Measurements from ENCODE around the gene CDK15. TPM values are rescaled to one million over a fixed set of nuclear protein-coding genes. Genes with fewer than 3 reads are reported as not detected.

Gene CDK15
- total and polyA plus RNA-seq, 9 donors: 0.56 to 2.2 (median 1.1) TPM

GRCh38 chr2:201931475-201931874 is 125.1 kb downstream of the CDK15 start:
- Histone ChIP-seq H3K4me1 (ENCODE audit: control insufficient read depth, insufficient read depth, low read length) (peaks cover 35% of the 10 kb centered on the region), H3K27ac (ENCODE audit: low read length) (no peak overlapping the region), H3K27me3 (ENCODE audit: control insufficient read depth, insufficient read depth, low read length) (no peaks in the 10 kb centered on the region), H3K4me3 (ENCODE audit: low read length) (no peak overlapping the region), H3K9me3 (replicated peaks; ENCODE audit: control insufficient read depth, low read depth, low read length) (peaks cover 10% of the 10 kb centered on the region), H3K36me3 (ENCODE audit: control insufficient read depth, insufficient read depth, low read length) (no peaks in the 10 kb centered on the region)
- WGBS (ENCODE audit: insufficient coverage): no CpG with 5 or more reads among the region's 2 CpGs
- DNase-seq: no peak

GRCh38 chr2:201931951-201932350 is 125.6 kb downstream of the CDK15 start:
- Histone ChIP-seq H3K27ac (ENCODE audit: low read length) (peak overlapping the region; percentile 62), H3K4me1 (ENCODE audit: control insufficient read depth, insufficient read depth, low read length) (peaks cover 35% of the 10 kb centered on the region), H3K27me3 (ENCODE audit: control insufficient read depth, insufficient read depth, low read length) (no peaks in the 10 kb centered on the region), H3K4me3 (ENCODE audit: low read length) (no peak overlapping the region), H3K36me3 (ENCODE audit: control insufficient read depth, insufficient read depth, low read length) (no peaks in the 10 kb centered on the region), H3K9me3 (replicated peaks; ENCODE audit: control insufficient read depth, low read depth, low read length) (peaks cover 10% of the 10 kb centered on the region)
- no peak for DNase-seq
- 47% methylated on average over 2 of the region's 7 CpGs for WGBS (ENCODE audit: insufficient coverage)

- peak overlapping the region; percentile 62 for H3K27ac ChIP-seq (ENCODE audit: low read length)
- WGBS (ENCODE audit: insufficient coverage): 8% methylated on average over 3 of the region's 3 CpGs
- H3K36me3 ChIP-seq (ENCODE audit: control insufficient read depth, insufficient read depth, low read length): no peaks in the 10 kb centered on the region
These were observed 126.2 kb downstream of the CDK15 start for GRCh38 chr2:201932511-201932910.

GRCh38 chr2:201933792-201934237 is 127.5 kb downstream of the CDK15 start:
- Histone ChIP-seq H3K9me3 (replicated peaks; ENCODE audit: control insufficient read depth, low read depth, low read length) (peaks cover 10% of the 10 kb centered on the region), H3K4me1 (ENCODE audit: control insufficient read depth, insufficient read depth, low read length) (peaks cover 35% of the 10 kb centered on the region), H3K36me3 (ENCODE audit: control insufficient read depth, insufficient read depth, low read length) (no peaks in the 10 kb centered on the region), H3K4me3 (ENCODE audit: low read length) (no peak overlapping the region), H3K27me3 (ENCODE audit: control insufficient read depth, insufficient read depth, low read length) (no peaks in the 10 kb centered on the region), H3K27ac (ENCODE audit: low read length) (peak overlapping the region; percentile 92)
- DNase-seq: peak; percentile 83
- WGBS (ENCODE audit: insufficient coverage): 23% methylated on average over 5 of the region's 7 CpGs

More at GRCh38 chr2:201932511-201932910, 126.2 kb downstream of the CDK15 start:
- Histone ChIP-seq H3K27me3 (ENCODE audit: control insufficient read depth, insufficient read depth, low read length) (no peaks in the 10 kb centered on the region), H3K4me3 (ENCODE audit: low read length) (no peak overlapping the region), H3K4me1 (ENCODE audit: control insufficient read depth, insufficient read depth, low read length) (peaks cover 35% of the 10 kb centered on the region), H3K9me3 (replicated peaks; ENCODE audit: control insufficient read depth, low read depth, low read length) (peaks cover 10% of the 10 kb centered on the region)
- peak; percentile 57 for DNase-seq

- peaks cover 29% of the 10 kb centered on the region for H3K4me1 ChIP-seq (ENCODE audit: control insufficient read depth, insufficient read depth, low read length)
- no peak overlapping the region for H3K27ac ChIP-seq (ENCODE audit: low read length)
- 70% methylated on average over 2 of the region's 4 CpGs for WGBS (ENCODE audit: insufficient coverage)
- H3K36me3 ChIP-seq (ENCODE audit: control insufficient read depth, insufficient read depth, low read length): no peaks in the 10 kb centered on the region
- H3K9me3 ChIP-seq (replicated peaks; ENCODE audit: control insufficient read depth, low read depth, low read length): peaks cover 10% of the 10 kb centered on the region
- no peak overlapping the region for H3K4me3 ChIP-seq (ENCODE audit: low read length)
- DNase-seq: no peak
- H3K27me3 ChIP-seq (ENCODE audit: control insufficient read depth, insufficient read depth, low read length): no peaks in the 10 kb centered on the region
These were observed 130.5 kb downstream of the CDK15 start for GRCh38 chr2:201936817-201937216.

GRCh38 chr2:201937343-201937742 is 131.0 kb downstream of the CDK15 start:
- H3K27ac ChIP-seq (ENCODE audit: low read length): no peak overlapping the region
- H3K9me3 ChIP-seq (replicated peaks; ENCODE audit: control insufficient read depth, low read depth, low read length): peaks cover 10% of the 10 kb centered on the region
- 92% methylated on average over 2 of the region's 4 CpGs for WGBS (ENCODE audit: insufficient coverage)
- H3K36me3 ChIP-seq (ENCODE audit: control insufficient read depth, insufficient read depth, low read length): no peaks in the 10 kb centered on the region
- H3K4me3 ChIP-seq (ENCODE audit: low read length): no peak overlapping the region
- no peaks in the 10 kb centered on the region for H3K27me3 ChIP-seq (ENCODE audit: control insufficient read depth, insufficient read depth, low read length)
- DNase-seq: no peak
- H3K4me1 ChIP-seq (ENCODE audit: control insufficient read depth, insufficient read depth, low read length): peaks cover 23% of the 10 kb centered on the region

- H3K27ac ChIP-seq (ENCODE audit: low read length): no peak overlapping the region
- H3K36me3 ChIP-seq (ENCODE audit: control insufficient read depth, insufficient read depth, low read length): no peaks in the 10 kb centered on the region
- H3K27me3 ChIP-seq (ENCODE audit: control insufficient read depth, insufficient read depth, low read length): no peaks in the 10 kb centered on the region
- no CpG with 5 or more reads among the region's 2 CpGs for WGBS (ENCODE audit: insufficient coverage)
- peaks cover 16% of the 10 kb centered on the region for H3K4me1 ChIP-seq (ENCODE audit: control insufficient read depth, insufficient read depth, low read length)
- H3K4me3 ChIP-seq (ENCODE audit: low read length): no peak overlapping the region
- peaks cover 10% of the 10 kb centered on the region for H3K9me3 ChIP-seq (replicated peaks; ENCODE audit: control insufficient read depth, low read depth, low read length)
- no peak for DNase-seq
These were observed 131.9 kb downstream of the CDK15 start for GRCh38 chr2:201938156-201938775.

- peaks cover 12% of the 10 kb centered on the region for H3K4me1 ChIP-seq (ENCODE audit: control insufficient read depth, insufficient read depth, low read length)
- no peaks in the 10 kb centered on the region for H3K27me3 ChIP-seq (ENCODE audit: control insufficient read depth, insufficient read depth, low read length)
- no peak overlapping the region for H3K27ac ChIP-seq (ENCODE audit: low read length)
- H3K9me3 ChIP-seq (replicated peaks; ENCODE audit: control insufficient read depth, low read depth, low read length): peaks cover 10% of the 10 kb centered on the region
- no peak overlapping the region for H3K4me3 ChIP-seq (ENCODE audit: low read length)
- H3K36me3 ChIP-seq (ENCODE audit: control insufficient read depth, insufficient read depth, low read length): no peaks in the 10 kb centered on the region
- 89% methylated on average over 3 of the region's 9 CpGs for WGBS (ENCODE audit: insufficient coverage)
- no peak for DNase-seq
These were observed 132.4 kb downstream of the CDK15 start for GRCh38 chr2:201938781-201939180.

GRCh38 chr2:201939453-201939941 is 133.2 kb downstream of the CDK15 start:
- peaks cover 7% of the 10 kb centered on the region for H3K9me3 ChIP-seq (replicated peaks; ENCODE audit: control insufficient read depth, low read depth, low read length)
- 21% methylated on average over 8 of the region's 9 CpGs for WGBS (ENCODE audit: insufficient coverage)
- no peaks in the 10 kb centered on the region for H3K36me3 ChIP-seq (ENCODE audit: control insufficient read depth, insufficient read depth, low read length)

GRCh38 chr2:201942531-201942930 is 136.2 kb downstream of the CDK15 start:
- Histone ChIP-seq H3K27me3 (ENCODE audit: control insufficient read depth, insufficient read depth, low read length) (no peaks in the 10 kb centered on the region), H3K36me3 (ENCODE audit: control insufficient read depth, insufficient read depth, low read length) (no peaks in the 10 kb centered on the region), H3K4me3 (ENCODE audit: low read length) (no peak overlapping the region), H3K4me1 (ENCODE audit: control insufficient read depth, insufficient read depth, low read length) (no peaks in the 10 kb centered on the region), H3K9me3 (replicated peaks; ENCODE audit: control insufficient read depth, low read depth, low read length) (no peaks in the 10 kb centered on the region), H3K27ac (ENCODE audit: low read length) (no peak overlapping the region)
- no peak for DNase-seq
- WGBS (ENCODE audit: insufficient coverage): 69% methylated on average over 5 of the region's 5 CpGs

More at GRCh38 chr2:201939453-201939941, 133.2 kb downstream of the CDK15 start:
- Histone ChIP-seq H3K4me1 (ENCODE audit: control insufficient read depth, insufficient read depth, low read length) (peaks cover 5% of the 10 kb centered on the region), H3K27me3 (ENCODE audit: control insufficient read depth, insufficient read depth, low read length) (no peaks in the 10 kb centered on the region), H3K27ac (ENCODE audit: low read length) (no peak overlapping the region), H3K4me3 (ENCODE audit: low read length) (no peak overlapping the region)
- peak; percentile 26 for DNase-seq

Measured in muscle of leg (tissue), 11 donors.